Skin epidermis (tissue), 12 donors: ENCODE data around the gene HINT2.

ENCODE experiments used
- H3K27ac ChIP-seq, 21 experiments: fragments of 200-600 bp; sonication (generic) in 11 of 21; one replicate each; pipeline ENCODE4 v1.5.0; 2020; ENCODE audit warnings: mild to moderate bottlenecking in 3 of 21, inconsistent platforms in 2 of 21, moderate library complexity in 2 of 21
- H3K4me3 ChIP-seq, 7 experiments: fragments of 200-600 bp; sonication (generic) in 2 of 7; one replicate each; pipeline ENCODE4 v1.5.0; 2020; ENCODE audit warnings: inconsistent platforms in 2 of 7, mild to moderate bottlenecking in 2 of 7, moderate library complexity in 1 of 7

HINT2 gene

DNA sequence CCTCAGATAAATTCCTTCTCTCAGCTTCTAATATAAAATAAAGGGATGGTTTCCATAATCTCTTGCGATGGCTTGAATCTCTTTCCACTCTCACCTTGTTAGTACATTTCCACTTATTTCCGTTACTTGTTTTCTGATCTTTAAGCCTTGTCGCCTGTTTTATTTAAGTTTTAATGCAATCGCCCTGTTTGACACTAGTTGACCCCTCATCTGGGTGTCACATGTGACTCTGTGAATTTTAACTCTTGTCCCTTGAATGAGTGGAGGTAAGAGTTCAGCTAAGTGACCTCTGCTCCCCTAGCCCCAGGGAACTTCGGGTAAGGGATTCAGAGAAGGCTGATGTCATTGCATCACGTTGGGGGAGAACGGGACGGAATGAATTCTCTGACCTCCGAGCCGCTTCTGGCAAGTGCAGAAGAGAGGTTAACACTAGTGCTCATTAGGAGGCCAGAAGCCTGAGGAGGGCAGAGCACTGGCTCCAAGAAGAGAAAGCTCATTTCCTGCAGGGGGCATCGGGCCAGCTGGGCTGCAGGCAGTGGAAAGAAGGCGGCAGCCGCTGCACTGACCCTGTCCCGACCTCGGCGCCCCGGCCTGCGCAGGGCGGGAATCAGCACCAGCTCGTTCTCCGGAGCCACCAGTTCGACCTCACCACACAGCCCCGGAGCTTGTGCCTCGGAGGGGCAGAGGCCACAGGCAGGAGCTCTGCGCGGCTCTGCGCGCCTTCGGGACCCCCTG is 569 bp downstream of the HINT2 start:
- peak overlapping the region; percentile 73 to 99 (median 94) for H3K27ac ChIP-seq
- H3K4me3 ChIP-seq: peak overlapping the region; percentile 65 to 93 (median 76)

- Histone ChIP-seq H3K4me3 (no peak overlapping the region), H3K27ac (peak overlapping the region in 11 of 21 experiments; percentile 81 to 99 (median 92))
Observed at GRCh38 chr9:35813434-35814105, 1.3 kb downstream of the HINT2 start.

DNA sequence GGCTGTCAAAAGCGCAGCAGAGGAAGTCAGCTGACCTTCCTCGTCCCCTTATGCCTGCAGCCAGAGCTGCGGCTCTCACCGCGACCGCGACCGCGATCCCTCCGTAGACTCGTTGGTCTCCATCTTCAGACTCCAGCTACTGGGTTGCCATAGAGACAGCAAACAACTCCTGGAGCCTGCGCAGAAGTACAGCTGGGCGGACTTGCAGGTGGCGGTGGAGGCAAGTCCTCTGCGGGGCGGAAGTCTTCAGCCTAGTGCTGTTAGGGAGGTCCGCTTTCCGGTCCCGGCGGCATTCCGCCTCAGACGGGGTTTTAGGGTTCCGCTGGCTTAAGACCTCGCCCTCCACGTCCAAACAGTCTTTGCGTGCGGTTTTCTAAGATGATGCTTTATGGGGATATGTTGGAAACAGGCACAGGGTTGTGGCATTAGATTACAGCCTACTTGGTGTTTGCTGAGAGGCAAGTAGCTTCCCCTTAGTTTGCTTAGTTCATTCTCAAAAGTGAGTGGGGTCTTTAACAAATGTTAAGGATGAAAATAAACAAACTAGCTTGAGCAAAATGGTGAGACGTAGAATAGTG is 2.7 kb downstream of the HINT2 start, which contains the start of gene SPAG8:
TSS of gene SPAG8 (minus strand) at position 238 of the 578 bp plus-strand sequence. CDS start at position 123, 115 bp downstream.
- peak within 1 kb of the TSS in 20 of 21 experiments; percentile 13 to 85 (median 60) for H3K27ac ChIP-seq
- H3K4me3 ChIP-seq: peak within 1 kb of the TSS; percentile 24 to 46 (median 28)

DNA sequence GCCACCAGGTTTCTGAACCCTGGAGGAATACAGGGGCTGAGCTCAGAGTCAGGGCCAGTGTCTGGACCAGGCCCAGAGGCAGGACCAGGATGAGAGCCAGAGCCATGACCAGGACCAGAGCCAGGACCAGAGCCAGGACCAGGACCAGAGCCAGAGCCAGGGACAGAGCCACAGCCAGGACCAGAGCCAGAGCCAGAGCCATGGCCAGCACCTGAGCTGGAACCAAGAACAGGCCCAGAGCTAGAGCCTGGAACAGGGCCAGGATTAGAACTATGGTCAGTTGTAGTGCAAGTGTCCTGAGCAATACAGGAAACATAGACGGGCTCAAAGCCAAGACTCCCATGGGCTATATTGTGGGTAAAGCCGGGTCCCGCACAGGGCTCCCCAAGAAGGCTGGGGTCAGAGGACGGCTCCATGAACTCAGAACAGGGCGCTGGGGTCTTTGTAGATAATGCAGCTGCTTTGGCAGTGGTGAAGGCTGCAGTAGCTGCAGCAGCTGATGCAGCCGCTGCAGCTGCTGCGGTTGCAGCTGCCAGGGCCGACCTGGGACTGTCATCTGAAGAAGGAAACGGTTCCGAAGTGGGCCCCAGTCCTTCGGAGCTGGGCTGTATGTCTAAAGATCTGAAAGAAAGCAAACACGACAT is 3.3 kb downstream of the HINT2 start:
- Histone ChIP-seq H3K4me3 (peak overlapping the region; percentile 24 to 46 (median 28)), H3K27ac (peak overlapping the region in 17 of 21 experiments; percentile 13 to 85 (median 55))

- Histone ChIP-seq H3K27ac (no peak overlapping the region), H3K4me3 (no peak overlapping the region)
Observed at GRCh38 chr9:35810122-35810521, 4.7 kb downstream of the HINT2 start.

GRCh38 chr9:35808433-35808832 is 6.4 kb downstream of the HINT2 start:
- no peak overlapping the region for H3K4me3 ChIP-seq
- no peak overlapping the region for H3K27ac ChIP-seq

- Histone ChIP-seq H3K4me3 (no peak overlapping the region), H3K27ac (no peak overlapping the region)
Observed at GRCh38 chr9:35806101-35806500, 8.7 kb downstream of the HINT2 start.

DNA sequence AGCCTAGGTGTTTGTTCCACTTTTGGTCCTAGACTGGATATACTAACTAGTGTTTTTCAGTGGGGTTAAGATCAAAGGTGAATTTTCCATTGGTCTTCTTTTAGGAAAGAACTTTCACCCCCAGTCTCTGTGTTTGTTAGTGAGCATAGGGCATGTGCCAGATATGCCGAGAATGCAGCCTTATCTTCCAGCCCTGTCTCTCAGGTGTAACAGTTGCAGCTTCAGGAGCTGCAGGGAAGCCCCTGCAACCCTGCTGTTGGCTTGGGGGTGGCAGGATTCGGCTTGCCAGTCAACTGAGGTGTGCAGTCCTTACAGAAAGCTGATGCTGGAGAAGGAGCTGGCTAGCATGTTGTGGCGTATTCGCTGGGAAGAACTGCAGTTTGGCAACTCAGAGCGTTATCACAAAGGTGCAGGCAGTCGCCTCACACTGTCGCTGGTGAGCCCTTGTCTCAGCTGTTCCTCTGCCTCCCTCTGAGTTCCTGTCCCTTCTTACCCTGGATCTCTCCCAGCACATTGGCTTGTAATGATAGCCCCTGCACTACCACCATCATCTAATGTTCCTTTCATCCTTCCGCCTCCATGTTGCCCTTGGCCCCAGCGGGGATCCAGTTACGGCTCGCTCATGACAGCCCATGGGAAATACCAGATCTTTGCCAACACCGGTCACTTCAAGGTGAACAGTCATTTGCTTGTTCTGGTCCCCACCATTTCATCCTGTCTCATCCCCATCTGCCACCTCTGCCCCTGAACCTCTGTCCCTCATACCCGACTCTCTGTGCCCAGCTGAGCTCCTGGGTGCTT is 13.3 kb downstream of the HINT2 start:
- H3K4me3 ChIP-seq: no peak overlapping the region

GRCh38 chr9:35800530-35800929 is 14.3 kb downstream of the HINT2 start:
- Histone ChIP-seq H3K27ac (no peak overlapping the region), H3K4me3 (no peak overlapping the region)

More for the DNA sequence above, 13.3 kb downstream of the HINT2 start:
- no peak overlapping the region for H3K27ac ChIP-seq

DNA sequence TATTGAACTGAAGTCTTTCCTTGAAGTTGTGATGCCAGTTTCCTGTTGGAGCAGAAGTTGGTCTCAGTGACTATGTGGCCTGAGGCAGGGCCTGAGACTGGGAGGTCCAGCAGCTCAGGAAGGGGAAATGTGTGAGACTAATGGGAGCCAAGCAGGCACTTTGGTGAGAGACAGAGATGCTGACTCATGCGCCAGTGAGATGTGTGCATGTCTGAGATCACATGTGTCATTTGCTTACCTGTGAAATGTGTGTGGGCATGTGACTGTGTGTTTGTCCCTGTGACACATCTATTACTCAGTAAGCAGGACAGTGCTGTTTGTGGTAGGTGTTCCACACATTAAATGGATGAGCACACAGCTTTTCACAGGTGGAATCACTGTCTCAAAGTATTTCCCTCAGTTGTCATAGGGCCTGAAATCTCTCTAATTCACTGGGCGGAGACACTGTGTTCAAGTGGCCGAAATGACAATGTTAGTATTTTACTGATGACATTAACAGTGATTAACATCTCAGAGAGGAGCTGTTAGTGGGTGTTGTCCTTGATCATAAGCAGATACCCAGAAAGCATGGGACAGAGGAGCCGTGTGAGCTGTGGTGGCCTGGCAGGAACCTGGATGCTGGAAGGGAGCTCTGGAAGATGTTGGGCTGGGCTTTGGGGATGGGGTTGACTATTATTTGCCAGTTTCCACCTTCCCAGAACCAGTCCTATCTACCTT is 16.0 kb downstream of the HINT2 start:
- peak overlapping the region in 3 of 21 experiments; percentile 2 to 35 (median 16) for H3K27ac ChIP-seq

GRCh38 chr9:35797311-35798109 is 17.3 kb downstream of the HINT2 start:
- H3K4me3 ChIP-seq: no peak overlapping the region
- no peak overlapping the region for H3K27ac ChIP-seq

More for the DNA sequence above, 16.0 kb downstream of the HINT2 start:
- H3K4me3 ChIP-seq: no peak overlapping the region

DNA sequence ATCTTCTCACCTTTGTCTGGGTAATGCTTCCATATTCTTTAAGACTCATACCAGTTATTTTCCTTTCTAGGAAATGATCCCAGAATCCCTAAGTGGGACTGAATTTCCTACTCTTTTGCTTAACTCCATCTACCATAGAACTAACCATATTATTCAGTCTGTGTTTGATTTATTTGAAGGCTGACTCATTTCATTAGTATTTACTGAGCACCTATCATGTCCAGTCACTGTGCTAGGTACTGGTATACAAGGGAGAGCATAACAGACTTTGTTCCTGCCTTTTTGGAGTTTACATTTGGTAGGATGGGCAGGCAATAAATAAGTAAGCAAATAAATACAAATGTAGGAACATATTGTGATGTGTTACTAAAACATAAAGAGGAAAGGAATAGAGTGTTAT is 19.1 kb downstream of the HINT2 start:
- no peak overlapping the region for H3K4me3 ChIP-seq
- H3K27ac ChIP-seq: no peak overlapping the region

GRCh38 chr9:35793461-35793860 is 21.4 kb downstream of the HINT2 start:
- peak overlapping the region in 7 of 21 experiments; percentile 7 to 83 (median 42) for H3K27ac ChIP-seq
- H3K4me3 ChIP-seq: no peak overlapping the region

GRCh38 chr9:35792826-35793225 is 22.0 kb downstream of the HINT2 start:
- H3K27ac ChIP-seq: peak overlapping the region in 5 of 21 experiments; percentile 7 to 83 (median 56)
- peak overlapping the region in 1 of 7 experiments; percentile 50 for H3K4me3 ChIP-seq

DNA sequence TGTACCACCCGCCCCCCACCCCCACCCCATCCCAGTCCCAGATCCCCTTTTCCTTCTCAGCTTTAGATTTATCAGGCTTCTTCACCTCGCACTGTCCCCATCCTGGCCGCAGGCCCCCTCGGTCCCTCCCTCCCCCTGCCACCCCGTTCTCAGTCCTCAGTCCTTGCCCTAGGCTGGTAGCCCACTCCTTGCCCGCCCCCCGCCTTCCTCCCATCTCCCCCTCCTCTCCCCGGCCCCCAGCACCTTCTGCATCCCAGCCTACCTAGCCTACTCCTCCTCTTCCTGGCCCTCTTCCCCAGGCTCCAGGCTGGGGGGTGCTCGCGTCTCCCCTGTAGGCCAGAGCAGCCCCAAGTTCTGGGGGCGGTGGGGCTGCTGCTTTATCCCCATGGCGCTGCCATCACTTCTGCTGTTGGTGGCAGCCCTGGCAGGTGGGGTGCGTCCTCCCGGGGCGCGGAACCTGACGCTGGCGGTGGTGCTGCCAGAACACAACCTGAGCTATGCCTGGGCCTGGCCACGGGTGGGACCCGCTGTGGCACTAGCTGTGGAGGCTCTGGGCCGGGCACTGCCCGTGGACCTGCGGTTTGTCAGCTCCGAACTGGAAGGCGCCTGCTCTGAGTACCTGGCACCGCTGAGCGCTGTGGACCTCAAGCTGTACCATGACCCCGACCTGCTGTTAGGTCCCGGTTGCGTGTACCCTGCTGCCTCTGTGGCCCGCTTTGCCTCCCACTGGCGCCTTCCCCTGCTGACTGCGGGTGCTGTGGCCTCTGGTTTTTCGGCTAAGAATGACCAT is 22.6 kb downstream of the HINT2 start:
- peak overlapping the region; percentile 6 to 50 (median 29) for H3K4me3 ChIP-seq
- peak overlapping the region in 14 of 21 experiments; percentile 8 to 85 (median 70) for H3K27ac ChIP-seq

DNA sequence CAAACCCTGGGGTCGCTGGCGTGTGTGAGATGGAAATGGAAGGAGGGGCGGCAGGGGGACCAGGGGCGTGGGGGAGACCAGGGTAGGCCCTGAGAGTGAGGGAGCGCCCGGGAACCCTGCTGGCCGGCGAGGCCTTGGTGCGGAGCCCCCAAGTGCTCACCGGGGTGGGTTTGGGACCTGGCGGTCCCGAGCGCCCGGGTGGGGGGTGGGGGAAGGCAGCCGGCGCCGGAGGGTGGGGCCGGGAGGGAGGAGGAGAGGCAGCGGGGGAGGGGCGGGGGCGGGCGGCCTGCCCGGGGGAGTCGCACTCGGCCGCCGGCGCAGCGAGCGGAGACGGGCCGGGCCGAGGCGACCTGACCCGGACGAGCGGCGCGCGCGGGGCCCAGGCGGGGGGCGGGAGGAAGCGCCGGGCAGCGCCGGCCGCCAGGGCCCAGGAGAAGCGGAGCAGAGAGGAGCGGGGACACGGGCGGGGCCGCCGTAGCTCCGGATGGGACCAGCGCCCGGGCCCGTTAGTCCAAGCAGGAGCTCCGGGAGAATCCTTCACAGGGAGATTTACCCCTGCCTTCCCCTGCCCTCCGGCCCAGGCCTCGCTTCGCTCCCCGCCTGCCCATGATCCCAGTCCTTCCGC is 23.4 kb downstream of the HINT2 start, which contains the start of gene NPR2:
TSS of gene NPR2 (plus strand) at position 295 of the 625 bp plus-strand sequence. CDS start 818 bp downstream, outside the sequence.
- Histone ChIP-seq H3K27ac (peak within 1 kb of the TSS in 15 of 21 experiments; percentile 8 to 85 (median 70)), H3K4me3 (peak within 1 kb of the TSS; percentile 6 to 50 (median 29))
